SK-N-SH (cell line): ENCODE results near the gene MRTFB. TPM values are rescaled to one million over a fixed set of nuclear protein-coding genes. Genes with fewer than 3 reads are reported as not detected.

ENCODE experiments used
- CTCF ChIA-PET: fragments of 300-600, 350-600 bp; formaldehyde crosslinking; extraction: SDS; loops from one replicate; lab custom pipeline; 2021; lab: Yijun Ruan, JAX
- POLR2A ChIA-PET: fragments of 350-600 bp; sonication (Branson Sonifier 250); formaldehyde crosslinking; extraction: SDS; loops from one replicate; lab custom pipeline; 2020; ENCODE audit warnings: antibody characterized with exemption, inconsistent platforms; lab: Yijun Ruan, JAX
- DNase-seq: peaks from one replicate; pipeline ENCODE4 v3.0.0; 2012
- H2AFZ ChIP-seq: fragments of 200-600 bp; sonication (generic); 2 replicates; pipeline ENCODE4 v1.8.1; 2016; ENCODE audit warnings: antibody characterized with exemption, mild to moderate bottlenecking, low read depth
- H3F3A ChIP-seq: fragments of 200-600 bp; sonication (generic); replicated peaks from 2 replicates; pipeline ENCODE3; 2016; ENCODE audit warnings: antibody characterized with exemption, mild to moderate bottlenecking; ENCODE audit not compliant: insufficient read depth
- H3K27ac ChIP-seq, 2 experiments: fragments of 200-500 bp in 1 of 2; fragments of 200-600 bp in 1 of 2; sonication (Bioruptor generic) in 1 of 2; sonication (generic), shearing (Covaris generic) in 1 of 2; 2 replicates each; pipeline versions ENCODE4 v1.5.1 to v1.6.1; 2014 to 2016; ENCODE audit warnings: low read depth in 2 of 2, inconsistent platforms in 1 of 2, low read length in 1 of 2, mild to moderate bottlenecking in 1 of 2, mixed read lengths in 1 of 2
- H3K27me3 ChIP-seq: fragments of 200-600 bp; sonication (generic), shearing (Covaris generic); 2 replicates; pipeline ENCODE4 v1.6.1; 2016; ENCODE audit warnings: mixed run types; ENCODE audit not compliant: insufficient read depth
- H3K36me3 ChIP-seq, 2 experiments: fragments of 200-500 bp in 1 of 2; fragments of 200-600 bp in 1 of 2; sonication (Bioruptor generic) in 1 of 2; sonication (generic) in 1 of 2; replicated peaks in 1 of 2; 2 replicates each; pipeline versions ENCODE3 to v1.5.1; 2014 to 2016; ENCODE audit warnings: low read length in 1 of 2, mild to moderate bottlenecking in 1 of 2; ENCODE audit not compliant: insufficient read depth in 2 of 2, control insufficient read depth in 1 of 2
- H3K4me1 ChIP-seq, 2 experiments: fragments of 200-500 bp in 1 of 2; fragments of 200-600 bp in 1 of 2; sonication (Bioruptor generic) in 1 of 2; sonication (generic), shearing (Covaris generic) in 1 of 2; 2 replicates each; pipeline versions ENCODE4 v1.5.1 to v1.6.1; 2014 to 2016; ENCODE audit warnings: low read depth in 1 of 2, low read length in 1 of 2, mixed run types in 1 of 2; ENCODE audit not compliant: insufficient read depth in 2 of 2, control insufficient read depth in 1 of 2
- H3K4me2 ChIP-seq: fragments of 200-600 bp; sonication (generic), shearing (Covaris generic); 2 replicates; pipeline ENCODE4 v1.6.1; 2017; ENCODE audit warnings: mixed run types
- H3K4me3 ChIP-seq, 2 experiments: fragments of 200-500 bp in 1 of 2; fragments of 200-600 bp in 1 of 2; sonication (Bioruptor generic) in 1 of 2; sonication (generic), shearing (Covaris generic) in 1 of 2; 2 replicates each; pipeline versions ENCODE4 v1.5.1 to v1.8.1; 2014 to 2016; ENCODE audit warnings: low read depth in 2 of 2, inconsistent platforms in 1 of 2, low read length in 1 of 2, mild to moderate bottlenecking in 1 of 2, mixed read lengths in 1 of 2, moderate library complexity in 1 of 2
- H3K79me2 ChIP-seq: fragments of 200-600 bp; sonication (generic); 2 replicates; pipeline ENCODE4 v1.8.1; 2017; ENCODE audit warnings: mild to moderate bottlenecking; ENCODE audit not compliant: insufficient read depth
- H3K9ac ChIP-seq: fragments of 200-600 bp; sonication (generic); 2 replicates; pipeline ENCODE4 v1.6.1; 2017; ENCODE audit warnings: mixed run types
- H3K9me2 ChIP-seq: fragments of 200-600 bp; sonication (generic); 2 replicates; pipeline ENCODE4 v1.6.1; 2017; ENCODE audit warnings: mixed run types
- H3K9me3 ChIP-seq: fragments of 200-600 bp; sonication (generic); 2 replicates; pipeline ENCODE4 v1.6.1; 2017; ENCODE audit warnings: mixed run types, mild to moderate bottlenecking, moderate library complexity
- H4K20me1 ChIP-seq: fragments of 200-600 bp; sonication (generic); 2 replicates; pipeline ENCODE4 v1.6.1; 2017; ENCODE audit warnings: mild to moderate bottlenecking, mixed run types; ENCODE audit not compliant: insufficient read depth
- ELF1 ChIP-seq: IDR thresholded peaks from 2 replicates; pipeline ENCODE4 v1.4.0; 2012
- EP300 ChIP-seq, 2 experiments: IDR thresholded peaks; 2 replicates each; pipeline versions ENCODE4 v1.4.0 to v1.6.1; 2012; ENCODE audit warnings: borderline replicate concordance in 1 of 2, low read depth in 1 of 2, low read length in 1 of 2
- EZH2phosphoT487 ChIP-seq: fragments of 200-600 bp; sonication (generic); IDR thresholded peaks from 2 replicates; pipeline ENCODE4 v1.6.1; 2017; ENCODE audit warnings: low read depth, mixed run types, mild to moderate bottlenecking, antibody characterized with exemption, moderate library complexity, borderline replicate concordance
- FOSL2 ChIP-seq: IDR thresholded peaks from 2 replicates; pipeline ENCODE4 v1.4.0; 2012; ENCODE audit warnings: low read depth, mild to moderate bottlenecking, moderate library complexity, borderline replicate concordance
- FOXJ3 ChIP-seq: sonication (generic); formaldehyde crosslinking; IDR thresholded peaks from 2 replicates; pipeline ENCODE4 v1.5.1; 2020; ENCODE audit warnings: mild to moderate bottlenecking, missing genetic modification reagents
- GATA2 ChIP-seq: sonication (generic); formaldehyde crosslinking; IDR thresholded peaks from 2 replicates; pipeline ENCODE4 v1.5.0; 2020; ENCODE audit warnings: mild to moderate bottlenecking, missing genetic modification reagents
- JUND ChIP-seq: IDR thresholded peaks from 2 replicates; pipeline ENCODE4 v1.4.0; 2012
- MEF2A ChIP-seq: IDR thresholded peaks from 2 replicates; pipeline ENCODE4 v1.4.0; 2012; ENCODE audit warnings: low read depth, borderline replicate concordance
- MXI1 ChIP-seq: IDR thresholded peaks from 2 replicates; pipeline ENCODE4 v1.6.1; 2012; ENCODE audit warnings: mild to moderate bottlenecking, low read depth, low read length, improper control_type of control experiment
- NFIC ChIP-seq: IDR thresholded peaks from 2 replicates; pipeline ENCODE4 v1.4.0; 2012; ENCODE audit warnings: borderline replicate concordance
- NRF1 ChIP-seq: IDR thresholded peaks from 2 replicates; pipeline ENCODE4 v1.6.1; 2012; ENCODE audit warnings: low read depth, mild to moderate bottlenecking, low read length
- PBX3 ChIP-seq: IDR thresholded peaks from 2 replicates; pipeline ENCODE4; 2012
- RAD21 ChIP-seq: IDR thresholded peaks from 2 replicates; pipeline ENCODE4 v1.6.1; 2012; ENCODE audit warnings: mild to moderate bottlenecking, low read length
- SIN3A ChIP-seq: IDR thresholded peaks from 2 replicates; pipeline ENCODE4 v1.6.1; 2012; ENCODE audit warnings: low read depth, mild to moderate bottlenecking, low read length, moderate library complexity, borderline replicate concordance
- TCF12 ChIP-seq: IDR thresholded peaks from 2 replicates; pipeline ENCODE4 v1.4.0; 2012
- YY1 ChIP-seq: IDR thresholded peaks from 2 replicates; pipeline ENCODE4 v1.4.0; 2012; ENCODE audit warnings: low read depth, mild to moderate bottlenecking
- ZBTB33 ChIP-seq: IDR thresholded peaks from 2 replicates; pipeline ENCODE4 v1.4.0; 2012; ENCODE audit warnings: low read depth, borderline replicate concordance
- WGBS: methylation state at CpG from one replicate; pipeline ENCODE4 v1.1.6; 2017; ENCODE audit warnings: low lambda C conversion rate; 5-methylcytosine and 5-hydroxymethylcytosine counted together
- polyA plus RNA-seq, 3 experiments: library from polyadenylated mRNA; depleted of rRNA; stranded (reverse); fragments of >200 nt; gene quantifications; 2 replicates each; pipeline ENCODE4 v1.2.3, GENCODE V29; 2012
- TF ChIP-seq, protein P1 (sequence below): IDR thresholded peaks from 2 replicates; pipeline ENCODE4 v1.4.0; 2012; ENCODE audit warnings: low read depth

The MRTFB gene
- polyA plus RNA-seq, 1 of the 3 experiments (the other 2 are of a cell fraction): 3.3 TPM

DNA sequence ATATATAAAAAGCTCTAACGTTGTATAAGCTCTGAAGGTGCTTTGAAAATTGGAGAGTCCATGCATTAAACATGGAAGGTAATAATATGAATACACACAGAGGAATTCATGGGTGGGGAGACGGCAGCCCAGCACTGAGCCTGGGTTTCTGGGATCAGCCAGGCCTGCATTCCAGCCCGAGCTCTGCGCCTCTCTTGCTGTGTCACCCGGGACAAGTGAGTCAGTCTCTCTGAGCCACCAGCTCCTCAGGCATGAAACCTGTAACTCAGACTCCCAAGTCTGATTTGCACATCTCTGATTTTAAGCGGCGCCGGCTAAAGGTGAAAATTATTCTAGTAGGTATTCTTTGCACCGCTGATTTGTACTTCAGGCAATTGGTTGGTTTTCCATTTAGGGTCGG, 238.8 kb downstream of the MRTFB start:
- Histone ChIP-seq H3K79me2 (peaks cover 96% of the 10 kb centered on the region), H3K4me3 (no peak overlapping the region), H3F3A (peaks cover 6% of the 10 kb centered on the region), H3K27me3 (no peaks in the 10 kb centered on the region), H3K4me1 (peaks cover 16 to 27% of the 10 kb centered on the region in 2 experiments), H3K36me3 (no peaks in the 10 kb centered on the region), H3K9ac (no peak overlapping the region), H3K4me2 (no peak overlapping the region), H3K9me3 (no peaks in the 10 kb centered on the region), H4K20me1 (peaks cover 57% of the 10 kb centered on the region), H3K9me2 (no peaks in the 10 kb centered on the region), H2AFZ (no peak overlapping the region), H3K27ac (no peak overlapping the region)
- POLR2A ChIA-PET: no interaction called here
- no peak for DNase-seq
- WGBS: 53% methylated on average over 10 of the region's 10 CpGs
- no peak for TF ChIP-seq ELF1
- TF ChIP-seq ZBTB33: no peak
- TF ChIP-seq, protein P1, sequence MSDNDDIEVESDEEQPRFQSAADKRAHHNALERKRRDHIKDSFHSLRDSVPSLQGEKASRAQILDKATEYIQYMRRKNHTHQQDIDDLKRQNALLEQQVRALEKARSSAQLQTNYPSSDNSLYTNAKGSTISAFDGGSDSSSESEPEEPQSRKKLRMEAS: no peak
- TF ChIP-seq FOXJ3: no peak
- no peak for TF ChIP-seq GATA2
- TF ChIP-seq EP300 (IDR thresholded peaks at IDR 0.05; ENCODE audit: borderline replicate concordance in 1 of 2, low read depth in 1 of 2, low read length in 1 of 2): no peak
- no peak for TF ChIP-seq JUND
- no peak for TF ChIP-seq FOSL2
- no peak for TF ChIP-seq NRF1
- TF ChIP-seq TCF12: no peak
- no peak for TF ChIP-seq RAD21
- TF ChIP-seq PBX3: no peak
- no peak for TF ChIP-seq MXI1
- CTCF ChIA-PET: interaction anchor here (0.6 to 2.0 kb wide), 4 partner anchors 8 to 216 kb away, joined by 3 to 6 read pairs (median 4); no protein-coding TSS in a partner anchor

- H3K4me2 ChIP-seq: no peak overlapping the region
- POLR2A ChIA-PET: no interaction called here
- TF ChIP-seq EZH2phosphoT487: no peak
- no peak for TF ChIP-seq NFIC
- TF ChIP-seq SIN3A: no peak
- no peak for TF ChIP-seq FOXJ3
- no peak for TF ChIP-seq YY1
- TF ChIP-seq EP300 (IDR thresholded peaks at IDR 0.05; ENCODE audit: borderline replicate concordance in 1 of 2, low read depth in 1 of 2, low read length in 1 of 2): no peak
- no peak for TF ChIP-seq ZBTB33
- no peak for TF ChIP-seq PBX3
- TF ChIP-seq, protein P1: no peak
- TF ChIP-seq MEF2A: no peak
- DNase-seq: peak; percentile 44
- 59% methylated on average over 4 of the region's 10 CpGs for WGBS
- no peak overlapping the region for H2AFZ ChIP-seq
- H3K9me3 ChIP-seq: no peaks in the 10 kb centered on the region
- H3K9me2 ChIP-seq: no peaks in the 10 kb centered on the region
- no peak overlapping the region for H3K27ac ChIP-seq
- peaks cover 6% of the 10 kb centered on the region for H3F3A ChIP-seq
- H3K9ac ChIP-seq: no peak overlapping the region
- no peaks in the 10 kb centered on the region for H3K36me3 ChIP-seq
- H3K4me1 ChIP-seq: peaks cover 16 to 22% of the 10 kb centered on the region in 2 experiments
- CTCF ChIA-PET: interaction anchor here (0.6 to 2.0 kb wide), 5 partner anchors 9 to 216 kb away, joined by 3 to 6 read pairs (median 4); no protein-coding TSS in a partner anchor
- H3K4me3 ChIP-seq: no peak overlapping the region
- no peaks in the 10 kb centered on the region for H3K27me3 ChIP-seq
- H3K79me2 ChIP-seq: peaks cover 96% of the 10 kb centered on the region
- peaks cover 57% of the 10 kb centered on the region for H4K20me1 ChIP-seq
Observed at GRCh38 chr16:14310519-14310991, 239.4 kb downstream of the MRTFB start.
